Mammary epithelial cell (primary cell): ENCODE measurements around the gene TNFAIP3.

ENCODE experiments used
- EZH2 ChIP-seq: IDR thresholded peaks from 2 replicates; pipeline ENCODE4 v1.6.1; 2012; ENCODE audit warnings: low read length, inconsistent platforms, borderline replicate concordance
- TF ChIP-seq, protein P1 (sequence below), 2 donors: IDR thresholded peaks in 1 of 2; conservative IDR thresholded peaks in 1 of 2; 2 replicates each; pipeline ENCODE4 v1.5.1; 2011 to 2012; ENCODE audit warnings: inconsistent platforms in 2 of 2, low read length in 2 of 2, mild to moderate bottlenecking in 2 of 2, control low read depth in 1 of 2, low read depth in 1 of 2; ENCODE audit not compliant: insufficient read depth in 1 of 2; ENCODE audit errors: extremely low read depth in 1 of 2

DNA sequence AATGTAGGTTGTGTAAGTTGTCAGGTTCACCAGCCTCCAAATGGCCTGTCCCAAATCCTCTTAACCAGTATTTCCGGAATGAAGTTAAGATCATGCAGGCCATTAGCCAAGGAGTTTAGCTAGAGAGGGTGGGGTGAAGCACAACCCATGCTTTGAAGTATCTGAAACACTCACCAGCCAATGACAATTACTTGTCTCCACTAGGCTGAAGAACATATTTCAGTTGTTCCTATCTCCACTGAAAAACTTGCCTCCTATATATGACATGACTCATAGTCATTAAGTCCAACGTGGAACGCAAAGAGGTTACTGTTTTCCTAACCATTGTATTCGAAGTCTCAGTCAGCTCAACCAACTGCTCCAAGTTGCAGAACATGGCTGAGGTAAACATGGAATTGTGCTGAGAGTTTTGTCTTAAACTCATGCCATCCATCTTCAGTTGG is 37.4 kb upstream of the TNFAIP3 start:
- no peak for TF ChIP-seq EZH2
- TF ChIP-seq, protein P1, sequence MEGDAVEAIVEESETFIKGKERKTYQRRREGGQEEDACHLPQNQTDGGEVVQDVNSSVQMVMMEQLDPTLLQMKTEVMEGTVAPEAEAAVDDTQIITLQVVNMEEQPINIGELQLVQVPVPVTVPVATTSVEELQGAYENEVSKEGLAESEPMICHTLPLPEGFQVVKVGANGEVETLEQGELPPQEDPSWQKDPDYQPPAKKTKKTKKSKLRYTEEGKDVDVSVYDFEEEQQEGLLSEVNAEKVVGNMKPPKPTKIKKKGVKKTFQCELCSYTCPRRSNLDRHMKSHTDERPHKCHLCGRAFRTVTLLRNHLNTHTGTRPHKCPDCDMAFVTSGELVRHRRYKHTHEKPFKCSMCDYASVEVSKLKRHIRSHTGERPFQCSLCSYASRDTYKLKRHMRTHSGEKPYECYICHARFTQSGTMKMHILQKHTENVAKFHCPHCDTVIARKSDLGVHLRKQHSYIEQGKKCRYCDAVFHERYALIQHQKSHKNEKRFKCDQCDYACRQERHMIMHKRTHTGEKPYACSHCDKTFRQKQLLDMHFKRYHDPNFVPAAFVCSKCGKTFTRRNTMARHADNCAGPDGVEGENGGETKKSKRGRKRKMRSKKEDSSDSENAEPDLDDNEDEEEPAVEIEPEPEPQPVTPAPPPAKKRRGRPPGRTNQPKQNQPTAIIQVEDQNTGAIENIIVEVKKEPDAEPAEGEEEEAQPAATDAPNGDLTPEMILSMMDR (conservative IDR thresholded peaks at IDR 0.05 in 1 of 2, IDR thresholded peaks at IDR 0.05 in 1 of 2; ENCODE audit: extremely low read depth in 1 of 2, insufficient read depth in 1 of 2, low read depth in 1 of 2, low read length in 2 of 2), result no peak
